Embryonic facial prominence (tissue), 1 donor: ENCODE measurements around the gene ETV6.

Experiments
- DNase-seq: peaks from one replicate; pipeline ENCODE4 v3.0.0-alpha.2; 2016; ENCODE audit errors: extremely low spot score

Gene ETV6

DNA sequence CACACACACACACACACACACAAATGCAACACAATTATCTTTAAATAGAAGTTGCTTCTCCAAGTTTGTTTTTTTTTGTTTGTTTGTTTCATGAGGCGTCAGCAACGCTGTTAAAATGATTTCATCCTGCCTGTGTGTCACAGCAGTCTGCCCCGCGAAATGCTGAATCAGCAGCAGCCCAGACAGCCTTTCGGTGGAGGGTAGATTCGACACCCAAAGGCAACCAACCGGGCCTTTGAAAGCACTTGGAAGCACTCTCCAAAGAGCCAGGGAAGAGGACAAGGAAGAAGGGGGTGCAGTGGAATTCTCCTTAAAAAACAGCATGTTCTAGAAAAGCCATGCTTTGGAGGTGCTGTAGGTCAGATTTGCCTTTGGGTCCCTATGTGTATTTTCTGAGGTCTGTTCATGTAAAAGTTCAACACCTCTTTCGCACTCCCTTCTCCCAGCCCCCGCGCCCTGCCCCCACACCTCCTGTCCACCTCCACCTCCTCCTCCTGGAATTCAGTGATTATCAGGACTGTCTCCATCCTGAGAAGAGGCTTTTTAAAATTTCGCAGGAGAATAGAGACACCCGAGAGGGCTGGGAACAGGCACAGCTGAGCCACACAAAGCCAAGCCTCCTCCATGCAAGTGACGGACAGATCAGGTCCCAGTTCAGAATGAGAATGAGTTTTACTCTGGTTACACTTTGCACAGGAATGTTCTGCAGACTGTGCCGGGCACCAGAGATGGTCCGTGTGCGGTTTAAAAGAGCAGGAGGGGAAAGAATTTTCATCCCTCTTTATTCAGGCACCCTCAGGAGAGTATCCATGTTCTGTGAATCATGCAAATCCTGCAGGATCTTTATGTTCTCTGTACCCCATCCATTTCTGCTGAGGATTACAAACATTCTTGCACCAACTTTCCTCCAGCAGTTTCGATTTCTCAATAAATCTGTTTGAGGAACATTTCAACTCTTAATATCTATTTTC is 177.9 kb downstream of the ETV6 start:
- no peak for DNase-seq

DNA sequence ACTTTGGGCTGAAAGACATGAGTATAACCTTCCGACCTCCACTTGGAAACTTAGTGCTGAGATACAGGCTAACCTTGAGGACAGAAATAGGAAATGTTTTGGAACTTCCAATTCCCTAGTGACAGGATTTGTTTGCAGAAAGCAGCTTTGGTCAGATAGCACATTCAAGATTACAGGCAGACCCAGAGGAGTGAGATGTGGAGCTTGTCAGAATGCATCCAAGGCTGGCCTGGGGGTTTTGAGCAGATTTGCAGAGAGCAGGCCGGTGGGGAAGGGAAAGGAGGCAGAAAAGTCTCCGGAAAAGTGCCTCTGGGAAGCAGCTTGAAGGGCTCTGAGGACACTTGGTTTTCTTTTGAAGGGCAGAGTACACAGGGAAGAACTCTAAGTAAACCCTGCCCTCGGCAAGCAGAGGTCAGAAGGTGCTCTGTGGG is 180.3 kb downstream of the ETV6 start:
- no peak for DNase-seq

DNA sequence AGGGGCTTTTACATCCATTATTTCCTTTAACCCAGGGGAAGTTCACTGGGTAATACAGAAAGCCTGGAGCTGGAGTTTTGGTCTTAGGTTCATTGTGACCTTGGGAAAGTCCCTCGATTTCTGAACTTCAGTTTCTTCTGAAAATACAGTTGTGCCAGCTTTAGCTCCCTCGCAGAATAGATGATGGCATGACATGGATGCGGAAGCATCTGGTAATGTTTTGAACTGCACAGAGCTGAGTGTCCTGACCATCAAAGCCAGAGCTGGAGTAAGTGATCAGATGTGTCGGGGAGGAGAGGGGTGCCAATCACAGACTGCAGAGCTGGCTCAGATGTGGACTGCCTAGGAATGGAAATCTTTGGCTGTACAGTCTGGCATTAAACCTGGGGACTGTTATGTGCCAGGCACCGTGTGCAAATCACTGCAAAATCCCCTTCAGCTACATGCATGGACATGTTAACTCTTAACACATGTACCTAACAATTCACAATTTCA is 180.9 kb downstream of the ETV6 start:
- DNase-seq = no peak

DNA sequence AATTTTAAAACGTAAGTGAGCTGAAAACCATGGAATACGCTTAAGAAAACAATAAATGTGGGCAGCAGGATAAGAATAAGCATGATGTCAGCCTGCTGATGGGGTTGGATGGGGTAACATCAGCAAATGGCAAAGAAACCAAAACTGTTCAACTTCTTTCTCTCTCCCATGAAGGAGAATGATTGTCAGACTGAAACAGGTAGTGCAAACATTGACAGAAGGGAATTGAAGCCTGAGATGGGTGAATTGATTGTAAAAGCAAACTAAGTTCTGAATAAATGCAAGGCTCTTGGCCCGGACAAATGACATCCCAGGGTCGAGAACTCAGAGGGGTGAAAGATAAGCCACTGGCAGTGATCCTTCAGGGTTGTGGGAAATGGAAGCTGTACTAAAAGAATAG is 182.6 kb downstream of the ETV6 start:
- no peak for DNase-seq

DNA sequence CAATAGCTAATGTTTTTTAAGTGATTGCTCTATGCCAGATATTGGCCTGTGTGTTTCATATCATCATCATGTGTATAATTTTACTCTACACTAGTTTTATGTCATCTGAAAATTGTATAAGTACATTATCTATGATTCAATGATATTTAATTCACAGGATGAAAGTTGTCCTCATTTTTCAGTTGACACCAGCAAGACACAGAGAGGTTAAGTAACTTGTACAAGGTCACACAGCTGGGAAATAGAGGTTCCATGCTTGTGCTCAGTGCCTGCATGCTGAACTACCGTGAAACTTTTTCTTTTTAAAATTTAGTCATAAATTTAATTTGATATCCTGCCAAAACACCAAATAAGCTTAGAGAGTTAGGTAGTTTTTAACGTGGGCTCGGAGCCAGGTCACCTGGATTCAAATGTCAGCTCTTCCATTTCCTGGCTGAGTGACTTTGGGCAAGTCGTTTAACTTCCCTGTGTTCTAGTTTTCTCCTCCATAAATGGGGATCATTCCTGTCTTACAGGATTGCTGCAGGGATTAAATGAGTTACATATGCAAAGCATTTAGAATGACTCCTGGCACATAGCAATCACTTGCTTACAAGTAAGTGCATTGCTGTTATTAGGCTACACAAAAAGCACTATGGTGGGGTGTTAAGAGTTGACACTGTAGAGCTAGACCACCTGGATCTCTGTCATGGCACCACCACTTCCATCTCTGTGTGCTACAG is 183.9 kb downstream of the ETV6 start:
- DNase-seq = no peak

DNA sequence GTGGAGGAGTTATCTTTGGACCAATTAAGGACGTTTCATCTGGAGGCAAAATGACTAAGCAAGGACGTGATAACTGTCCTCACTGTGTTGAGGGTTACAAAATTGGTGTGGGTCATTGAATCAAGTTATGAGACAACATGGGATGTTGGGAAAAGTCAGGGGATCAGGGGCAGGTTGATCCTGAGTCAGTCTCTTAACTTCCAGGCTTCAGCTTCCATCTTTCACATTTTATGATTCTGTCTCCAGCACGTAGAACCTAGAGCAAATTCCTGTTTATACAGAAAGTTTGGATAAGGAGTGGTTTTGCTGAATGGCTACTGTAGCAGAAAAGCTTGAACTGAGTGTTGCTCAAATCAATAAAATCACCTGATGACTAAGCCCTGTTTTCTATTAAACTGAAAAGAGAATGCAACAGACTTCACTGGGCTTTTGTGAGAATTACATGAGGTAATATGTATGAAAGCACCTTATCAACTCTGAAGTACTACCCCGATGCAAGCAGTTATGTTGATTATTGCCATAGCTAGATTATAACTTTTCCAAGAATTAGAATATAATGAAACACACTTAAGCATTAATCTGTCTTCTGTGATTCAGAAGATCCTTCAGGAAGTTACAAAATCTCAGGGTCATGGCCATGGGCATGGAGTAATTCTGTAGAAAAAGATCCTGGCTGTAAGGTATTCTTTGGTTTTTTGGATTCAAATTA is 184.8 kb downstream of the ETV6 start:
- no peak for DNase-seq

DNA sequence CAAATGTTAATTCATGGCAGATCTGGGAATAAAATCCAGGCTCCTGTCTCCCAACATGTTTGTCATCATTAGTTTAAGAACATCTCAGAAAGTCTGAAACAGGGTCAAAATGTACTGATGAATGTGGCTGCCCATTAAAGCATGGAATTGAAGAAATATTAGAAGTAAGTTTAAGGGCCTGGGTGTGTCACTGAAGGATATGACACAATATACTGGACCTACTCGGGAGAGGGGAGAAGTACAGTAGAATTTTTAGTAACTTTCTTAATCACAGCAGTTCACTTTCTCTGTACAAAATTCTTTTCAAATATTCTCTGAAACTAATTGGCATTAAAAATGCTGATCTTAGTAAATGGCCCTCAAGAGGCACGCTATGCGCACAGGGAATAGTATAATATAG is 185.5 kb downstream of the ETV6 start:
- no peak for DNase-seq

DNA sequence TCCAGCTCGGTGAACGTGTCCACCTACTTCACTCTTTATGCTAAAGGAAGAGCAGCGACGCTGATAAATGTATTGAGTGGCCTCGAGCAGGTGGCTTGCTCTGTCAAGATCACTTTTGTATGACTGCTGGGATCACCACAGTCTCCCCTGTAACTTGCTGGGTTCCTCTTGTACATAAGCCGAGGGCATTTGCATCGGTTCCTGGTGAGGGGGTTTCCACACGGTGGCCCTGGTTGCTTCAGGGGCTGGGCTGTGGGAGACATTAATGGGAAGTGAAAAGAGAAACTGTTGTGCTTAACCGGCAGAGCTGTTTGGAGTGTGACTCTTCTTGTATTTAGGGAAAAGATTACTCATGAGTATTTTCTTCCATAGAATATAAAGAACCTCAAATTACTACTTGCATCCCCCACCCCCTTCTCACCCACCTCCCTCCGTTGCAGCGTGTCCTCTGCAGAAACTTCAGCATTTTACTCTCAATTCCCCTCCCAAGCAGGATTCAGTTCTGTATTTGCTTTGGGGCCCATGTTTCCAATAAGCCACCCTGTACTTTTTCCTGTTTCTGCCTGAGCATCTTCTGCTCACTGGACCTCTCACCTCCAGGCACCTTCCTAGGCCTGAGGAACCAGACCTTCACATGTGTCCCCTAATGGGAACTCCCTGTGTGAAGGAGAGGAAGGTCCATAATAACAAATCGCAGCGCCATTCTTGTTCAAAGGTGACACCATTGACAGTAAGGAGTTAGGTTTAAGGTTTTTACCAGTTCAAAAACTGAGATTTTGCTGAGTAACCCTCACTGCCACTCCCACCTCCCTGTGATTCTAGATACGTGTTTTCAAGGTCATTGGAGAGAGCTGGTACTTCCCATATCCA is 187.0 kb downstream of the ETV6 start:
- DNase-seq = no peak

DNA sequence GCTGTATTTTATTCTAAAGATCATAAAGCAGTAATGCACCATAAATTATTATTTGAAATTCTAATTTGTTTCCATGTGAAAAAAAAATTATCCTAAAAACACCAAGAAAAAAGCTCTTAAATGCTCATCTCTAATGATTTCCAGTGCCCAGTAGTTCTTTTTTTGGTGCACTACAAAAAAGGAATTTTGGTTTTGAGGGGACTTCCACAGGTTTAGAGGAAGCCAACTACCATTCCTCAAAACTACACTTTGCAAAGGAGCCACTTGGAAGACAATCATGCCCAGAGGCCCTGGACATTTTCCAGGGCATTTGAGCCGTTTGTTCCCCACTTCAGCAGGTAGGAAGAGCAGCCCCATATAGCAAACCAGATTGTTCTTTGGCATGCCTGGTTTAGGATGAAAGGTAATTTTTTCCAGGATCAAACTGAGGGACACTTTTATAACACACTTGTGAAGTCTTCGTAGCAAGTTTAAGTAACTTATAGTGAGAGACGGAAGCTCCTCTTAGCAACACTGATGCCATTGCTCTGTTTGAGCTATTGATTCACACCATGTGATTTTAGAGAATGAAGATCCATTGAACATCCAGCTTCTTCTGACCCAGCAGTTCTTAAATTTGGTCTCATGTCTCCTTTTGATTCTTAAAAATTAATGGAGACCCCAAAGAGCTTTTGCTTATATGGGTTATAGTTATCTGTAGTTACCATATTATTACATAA is 187.9 kb downstream of the ETV6 start:
- DNase-seq = no peak

DNA sequence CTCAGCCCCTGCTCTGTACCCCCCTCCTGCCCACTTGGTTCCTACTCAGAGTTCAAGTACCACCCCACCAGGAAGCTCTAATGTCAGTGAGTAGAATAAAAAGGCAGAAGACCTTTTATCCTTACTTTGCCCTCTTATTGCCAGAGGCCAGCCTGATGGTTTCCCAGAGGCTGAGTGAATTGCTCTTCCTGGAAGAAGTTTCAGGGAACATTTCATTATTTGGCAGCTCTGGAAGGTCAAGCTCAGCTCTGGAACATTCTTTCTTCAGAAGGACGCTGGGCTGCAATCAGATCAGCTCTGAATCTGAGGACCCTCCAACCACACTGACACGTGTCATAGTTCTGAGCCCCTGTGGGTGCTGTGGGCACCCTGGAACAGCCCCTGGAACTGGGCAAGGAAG is 188.9 kb downstream of the ETV6 start:
- no peak for DNase-seq

DNA sequence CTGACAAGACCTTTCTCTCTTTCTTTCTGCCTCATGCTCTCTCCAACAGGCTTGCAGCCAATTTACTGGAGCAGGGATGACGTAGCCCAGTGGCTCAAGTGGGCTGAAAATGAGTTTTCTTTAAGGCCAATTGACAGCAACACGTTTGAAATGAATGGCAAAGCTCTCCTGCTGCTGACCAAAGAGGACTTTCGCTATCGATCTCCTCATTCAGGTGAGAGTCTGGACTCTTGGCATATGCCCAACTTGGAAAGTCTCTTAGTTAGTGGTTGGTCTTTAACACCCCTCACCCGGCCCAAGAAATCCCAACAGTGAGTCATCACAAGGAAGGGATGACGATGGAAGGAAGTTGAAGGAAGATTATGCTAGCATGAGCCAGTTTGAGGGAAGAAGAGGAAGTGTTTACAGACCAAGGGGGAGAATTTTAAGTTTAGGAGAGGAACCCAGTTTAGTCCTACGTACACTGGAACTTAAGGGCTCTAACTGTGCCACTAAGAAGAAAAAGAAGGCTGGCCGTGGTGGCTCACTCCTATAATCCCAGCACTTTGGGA is 189.7 kb downstream of the ETV6 start:
- DNase-seq = no peak

DNA sequence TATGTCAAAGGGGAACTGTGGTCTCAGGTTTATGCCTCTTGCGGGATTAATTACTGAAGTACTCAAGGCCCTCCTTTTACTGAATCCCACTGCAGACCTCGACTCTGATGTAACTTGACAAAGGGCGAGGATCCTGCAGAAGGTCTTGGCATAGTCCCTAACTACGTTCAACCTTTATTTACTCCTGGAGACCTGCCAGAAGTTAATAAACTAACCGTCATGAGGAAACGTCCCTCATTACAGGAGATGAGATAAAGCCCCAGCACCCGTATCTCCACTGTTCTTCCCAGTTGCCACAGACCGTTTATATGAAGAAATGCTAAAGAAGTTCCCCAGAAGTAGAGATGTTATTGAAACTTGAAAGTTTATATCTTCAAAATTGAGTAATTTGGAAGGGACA is 190.9 kb downstream of the ETV6 start:
- DNase-seq = no peak

DNA sequence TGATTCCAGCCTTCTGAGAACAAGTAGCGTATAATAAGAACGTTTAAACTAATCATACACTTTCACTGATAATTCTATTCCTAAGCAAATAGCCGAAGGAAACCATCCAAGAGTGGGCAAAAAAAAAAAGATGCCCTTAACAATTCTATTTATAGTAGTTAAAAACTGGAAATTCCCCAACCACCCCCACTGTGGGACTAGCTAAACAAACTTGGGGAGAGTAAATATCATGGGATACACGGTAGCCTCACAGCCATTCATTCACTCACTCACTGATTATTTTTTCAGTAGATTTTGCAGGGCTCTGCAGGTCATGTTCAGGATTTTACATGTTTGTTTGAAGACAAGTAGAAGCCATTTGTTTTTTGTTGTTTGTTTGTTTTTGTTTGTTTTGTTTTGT is 197.0 kb downstream of the ETV6 start:
- no peak for DNase-seq

DNA sequence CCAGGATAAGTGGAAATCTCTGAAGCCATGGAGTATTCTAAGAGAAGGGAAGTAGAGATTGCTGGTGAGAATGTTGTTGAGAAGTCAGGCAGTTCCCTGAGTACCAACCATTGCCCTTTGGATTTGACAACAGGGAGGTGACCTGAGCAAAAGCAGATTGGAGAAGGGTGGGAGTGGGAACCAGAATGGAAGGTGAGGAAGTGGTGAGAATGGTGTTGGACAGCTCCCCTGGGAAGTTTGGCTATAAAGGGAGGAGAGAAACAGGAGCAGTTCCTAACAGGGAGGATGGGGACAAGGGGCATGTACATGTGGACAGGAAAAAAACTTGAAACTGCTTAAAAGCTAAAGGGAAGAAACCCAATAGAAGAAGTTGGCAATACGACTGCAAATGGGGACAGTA is 198.1 kb downstream of the ETV6 start:
- DNase-seq = no peak

DNA sequence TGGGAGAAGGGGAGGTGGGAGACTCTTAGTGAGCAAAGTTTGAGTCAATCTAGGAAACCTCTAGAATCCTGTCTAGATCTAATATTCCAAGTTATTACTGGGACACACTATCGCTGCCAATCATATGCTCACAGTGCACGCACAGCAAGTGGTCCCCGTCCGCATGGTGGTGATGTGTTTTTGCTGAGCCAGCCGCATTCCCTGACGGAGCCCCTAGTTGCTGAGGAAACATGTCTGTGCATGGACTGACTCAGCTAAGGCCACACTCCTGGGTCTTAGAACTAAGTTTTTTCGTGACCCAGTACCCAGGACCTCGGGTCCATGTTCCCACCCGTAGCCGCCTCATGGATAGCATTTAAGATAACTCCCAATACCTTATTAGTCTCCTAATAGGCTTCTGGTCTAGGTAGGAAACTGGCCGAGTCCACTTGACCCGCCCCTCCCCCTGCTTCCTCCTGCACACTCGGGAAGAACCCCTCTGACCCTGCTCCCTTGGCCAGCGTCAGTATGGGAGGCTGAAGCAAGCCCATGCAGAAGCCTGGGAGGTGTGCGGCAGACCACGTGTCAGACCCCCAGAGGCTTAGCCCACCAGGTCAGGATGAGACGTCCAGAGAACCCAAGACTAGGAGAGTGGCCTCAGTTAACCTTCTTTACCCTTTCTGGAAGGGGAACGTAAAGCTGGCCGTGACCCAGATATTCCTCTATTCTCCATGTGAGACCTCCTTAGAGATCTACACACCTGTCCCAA is 200.5 kb downstream of the ETV6 start:
- DNase-seq = no peak

DNA sequence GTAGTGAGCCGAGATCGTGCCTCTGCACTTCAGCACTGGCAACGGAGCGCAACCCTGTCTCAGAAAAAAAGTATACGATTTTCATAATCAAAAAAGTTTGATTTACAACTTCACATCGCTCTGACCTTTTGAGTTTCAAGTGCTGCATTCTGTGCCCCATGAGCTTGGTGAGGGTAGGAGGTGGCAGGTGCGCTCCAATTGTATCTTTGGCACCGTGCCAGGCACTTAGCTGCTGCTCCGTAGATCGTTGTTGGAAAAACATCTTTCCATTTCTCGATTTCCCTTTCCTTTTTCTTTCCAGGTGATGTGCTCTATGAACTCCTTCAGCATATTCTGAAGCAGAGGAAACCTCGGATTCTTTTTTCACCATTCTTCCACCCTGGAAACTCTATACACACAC is 203.7 kb downstream of the ETV6 start:
- DNase-seq = no peak

DNA sequence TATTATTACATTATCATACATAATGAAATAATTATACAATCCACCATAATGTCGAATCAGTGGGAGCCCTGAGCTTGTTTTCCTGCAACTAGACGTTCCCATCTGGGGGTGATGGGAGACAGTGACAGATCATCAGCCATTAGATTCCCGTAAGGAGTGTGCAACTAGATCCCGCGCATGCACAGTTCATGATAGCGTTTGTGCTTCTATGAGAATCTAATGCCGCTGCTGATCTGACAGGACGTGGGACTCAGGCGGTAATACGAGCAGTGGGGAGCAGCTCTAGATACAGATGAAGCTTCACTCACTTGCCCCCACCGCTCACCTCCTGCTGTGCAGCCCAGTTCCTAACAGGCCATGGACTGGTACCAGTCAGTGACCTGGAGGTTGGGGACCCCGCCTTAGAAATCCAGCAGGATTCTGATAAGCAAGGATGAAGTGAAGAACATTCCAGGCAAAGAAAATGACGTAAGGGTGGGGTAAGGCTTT is 204.6 kb downstream of the ETV6 start:
- no peak for DNase-seq

DNA sequence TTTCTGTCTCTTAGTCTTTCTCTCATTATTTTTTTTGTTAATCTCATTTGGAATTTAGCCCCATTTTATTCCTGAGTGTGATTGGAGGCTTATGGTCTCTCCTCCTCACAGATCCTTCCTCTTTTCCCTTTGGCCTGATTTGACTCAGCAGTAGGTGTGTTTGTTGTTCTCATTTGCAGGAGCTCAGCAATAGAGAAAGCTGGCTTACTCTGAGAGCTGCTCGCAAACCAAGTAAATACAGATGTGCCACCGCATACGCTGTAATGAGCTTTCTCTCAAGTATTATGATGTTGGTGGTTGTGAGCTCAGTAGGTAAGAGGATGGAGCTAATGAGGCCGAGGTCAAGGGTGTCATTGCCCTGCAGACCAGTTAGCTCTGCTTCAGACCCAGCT is 206.5 kb downstream of the ETV6 start:
- no peak for DNase-seq

DNA sequence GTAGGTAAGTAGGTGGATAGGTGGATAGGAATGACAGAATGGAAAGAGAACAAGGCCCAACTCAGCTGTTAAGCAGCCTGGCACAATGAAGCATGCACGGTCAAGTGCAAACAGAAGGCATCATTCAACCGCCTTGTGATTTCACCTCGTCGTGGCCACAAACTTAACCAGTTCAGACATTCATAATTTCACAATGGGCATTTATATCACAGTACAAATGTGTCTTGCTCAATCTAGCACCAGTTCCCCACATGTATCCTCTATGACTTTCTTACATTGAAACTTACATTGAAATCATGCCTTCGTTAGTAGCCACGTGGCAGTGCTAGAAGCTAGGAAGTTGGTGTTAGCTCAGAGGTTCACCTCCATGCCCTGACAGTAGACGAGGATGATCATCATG is 207.5 kb downstream of the ETV6 start:
- DNase-seq = no peak
